GM12878 (cell line): ENCODE data around the gene CARF. TPM values are rescaled to one million over a fixed set of nuclear protein-coding genes. Genes with fewer than 3 reads are reported as not detected.

Experiments used
- ASH2L ChIP-seq: fragments of 300-600, 200-600 bp; sonication (generic); IDR thresholded peaks from 2 replicates; pipeline ENCODE4 v1.6.1; 2017; ENCODE audit warnings: low read depth, mild to moderate bottlenecking, borderline replicate concordance
- BCL11A ChIP-seq: IDR thresholded peaks from 2 replicates; pipeline ENCODE4 v1.6.1; 2011; ENCODE audit warnings: low read depth, low read length
- CBFB ChIP-seq: IDR thresholded peaks from 2 replicates; pipeline ENCODE4 v1.6.1; 2016; ENCODE audit warnings: antibody characterized with exemption, low read depth
- CTCF ChIP-seq, 3 experiments: IDR thresholded peaks in 2 of 3; conservative IDR thresholded peaks in 1 of 3; 2 replicates each; pipeline ENCODE4 v1.5.1; 2011; ENCODE audit warnings: low read depth in 3 of 3, low read length in 3 of 3, mild to moderate bottlenecking in 3 of 3, control low read depth in 2 of 3, moderate library complexity in 2 of 3, inconsistent platforms in 1 of 3, mixed read lengths in 1 of 3; ENCODE audit not compliant: control insufficient read depth in 2 of 3, insufficient read depth in 1 of 3; ENCODE audit errors: extremely low read depth in 1 of 3
- E2F8 ChIP-seq: fragments of 450-650 bp; IDR thresholded peaks from 2 replicates; pipeline ENCODE4 v1.6.1; 2018; ENCODE audit warnings: mild to moderate bottlenecking, low read depth, moderate library complexity; ENCODE audit not compliant: partially characterized antibody
- EED ChIP-seq: sonication (generic); IDR thresholded peaks from 2 replicates; pipeline ENCODE4 v1.6.1; 2016; ENCODE audit warnings: antibody characterized with exemption, low read depth
- HSF1 ChIP-seq: fragments of 150-350 bp; IDR thresholded peaks from 2 replicates; pipeline ENCODE4 v1.6.1; 2014; ENCODE audit warnings: mild to moderate bottlenecking, low read depth, low read length
- IKZF2 ChIP-seq, 2 experiments: fragments of 450-650 bp; IDR thresholded peaks; 2 replicates each; pipeline ENCODE4 v1.6.1; 2017; ENCODE audit warnings: mild to moderate bottlenecking in 2 of 2, moderate library complexity in 2 of 2
- MEF2A ChIP-seq: IDR thresholded peaks from 2 replicates; pipeline ENCODE4 v1.6.1; 2011; ENCODE audit warnings: low read depth, mild to moderate bottlenecking, low read length, moderate library complexity; ENCODE audit not compliant: insufficient read depth
- NFIC ChIP-seq: IDR thresholded peaks from 2 replicates; pipeline ENCODE4 v1.6.1; 2012; ENCODE audit warnings: low read depth, mild to moderate bottlenecking, inconsistent platforms, low read length, moderate library complexity
- POU2F2 ChIP-seq: IDR thresholded peaks from 3 replicates; pipeline ENCODE4 v1.6.1; 2011; ENCODE audit warnings: low read depth, mild to moderate bottlenecking, low read length, borderline replicate concordance
- SKIL ChIP-seq: fragments of 450-650 bp; IDR thresholded peaks from 2 replicates; pipeline ENCODE4 v1.6.1; 2017; ENCODE audit warnings: mild to moderate bottlenecking, low read depth, inconsistent platforms; ENCODE audit not compliant: poor library complexity, severe bottlenecking
- SP1 ChIP-seq: IDR thresholded peaks from one replicate; pipeline ENCODE4 v1.6.1; 2011; ENCODE audit warnings: low read depth, low read length
- STAT1 ChIP-seq: fragments of 450-650 bp; conservative IDR thresholded peaks from 2 replicates; pipeline ENCODE4 v1.6.1; 2014; ENCODE audit warnings: antibody characterized with exemption, mild to moderate bottlenecking
- SUPT20H ChIP-seq: IDR thresholded peaks from 2 replicates; pipeline ENCODE4 v1.6.1; 2011; ENCODE audit warnings: low read depth, mild to moderate bottlenecking, low read length, moderate library complexity, borderline replicate concordance; ENCODE audit not compliant: control insufficient read depth
- TAF1 ChIP-seq: IDR thresholded peaks from 2 replicates; pipeline ENCODE4 v1.6.1; 2011; ENCODE audit warnings: mild to moderate bottlenecking, low read depth, low read length, borderline replicate concordance
- ZBTB11 ChIP-seq: fragments of 450-650 bp; formaldehyde crosslinking; IDR thresholded peaks from 2 replicates; pipeline ENCODE4 v1.5.0; 2022; ENCODE audit warnings: mild to moderate bottlenecking, missing genetic modification characterization
- polyA plus RNA-seq, 11 experiments: library from polyadenylated mRNA; depleted of rRNA in 4 of 11; unstranded in 6 of 11; stranded (reverse) in 5 of 11; fragments of >200 nt; fragmentation: Nextera tagmentation in 4 of 11; fragmentation: Illumina TruSeq in 1 of 11; extraction: Ambion mirVana in 4 of 11; extraction: Trizol in 1 of 11; gene quantifications; 1 replicate in 1 of 11; 2 replicates in 10 of 11; pipeline versions ENCODE4 v1.2.1 to v1.2.3, GENCODE V29; 2011 to 2016; ENCODE audit warnings: inconsistent platforms in 2 of 11, missing spikeins in 2 of 11, low read depth in 1 of 11
- total RNA-seq, 4 experiments: library from RNA; depleted of rRNA in 3 of 4; stranded (reverse); fragments of >200 nt in 3 of 4; fragmentation: Illumina TruSeq in 1 of 4; extraction: Trizol in 1 of 4; gene quantifications; 2 replicates each; pipeline versions ENCODE4 v1.2.1 to v1.2.3, GENCODE V29; 2013 to 2021

CARF gene
- total and polyA plus RNA-seq, 10 of the 15 experiments (the other 5 are each of a cell fraction or from before 2014, with no cell fraction given) = 1.8 to 11.5 (median 6.9) TPM

GRCh38 chr2:203014456-203015199, 102.6 kb downstream of the CARF start, which contains the start of gene NBEAL1 (continued):
- no peak for TF ChIP-seq SKIL
- TF ChIP-seq STAT1 = no peak
- TF ChIP-seq ASH2L = no peak
- 0 out of 4 replicates have a peak, but pooled peaks of 1 of the 2 experiments have one; percentile 7 for TF ChIP-seq IKZF2 (IDR thresholded peaks at IDR 0.05)
- no peak for TF ChIP-seq POU2F2
- peak; percentile 1 for TF ChIP-seq E2F8
- TF ChIP-seq SP1 = peak; percentile 70
- no peak for TF ChIP-seq EED
- no peak for TF ChIP-seq ZBTB11 (CRISPR knock-in tag)
- TF ChIP-seq NFIC = no peak
- no peak for TF ChIP-seq MEF2A
- TF ChIP-seq CTCF (IDR thresholded peaks at IDR 0.05 in 2 of 3, conservative IDR thresholded peaks at IDR 0.05 in 1 of 3; ENCODE audit: control insufficient read depth in 2 of 3, extremely low read depth in 1 of 3, insufficient read depth in 1 of 3, low read depth in 3 of 3, low read length in 3 of 3) = no peak
- TF ChIP-seq TAF1 = peak; percentile 31; the same call in 1 of the 2 replicates
- no peak for TF ChIP-seq SUPT20H
- TF ChIP-seq BCL11A = no peak
- no peak for TF ChIP-seq CBFB
- no peak for TF ChIP-seq HSF1
